Testis (tissue), 5 donors: Measurements from ENCODE around the gene AQP6. TPM values are rescaled to one million over a fixed set of nuclear protein-coding genes. Genes with fewer than 3 reads are reported as not detected.

Experiments
- DNase-seq: peaks from one replicate; pipeline ENCODE4 v3.0.0-alpha.2; 2019
- H3K27ac ChIP-seq, 2 donors: fragments of 200-600 bp; sonication (generic); one replicate each; pipeline ENCODE4 v1.5.1; 2019
- H3K27me3 ChIP-seq: fragments of 200-600 bp; sonication (generic); one replicate; pipeline ENCODE4 v1.5.1; 2019
- H3K36me3 ChIP-seq: fragments of 200-600 bp; sonication (generic); one replicate; pipeline ENCODE4 v1.5.1; 2017; ENCODE audit warnings: low read depth; ENCODE audit errors: missing control alignments
- H3K4me1 ChIP-seq: fragments of 200-600 bp; sonication (generic); one replicate; pipeline ENCODE4 v1.5.1; 2019
- H3K4me3 ChIP-seq, 2 donors: fragments of 200-600 bp; sonication (generic); one replicate each; pipeline ENCODE4 v1.5.1; 2017 to 2019
- H3K9me3 ChIP-seq: fragments of 200-600 bp; sonication (generic); one replicate; pipeline ENCODE4 v1.5.1; 2017
- POLR2A ChIP-seq: fragments of 450-650 bp; IDR thresholded peaks from one replicate; pipeline ENCODE4 v1.6.1; 2017; ENCODE audit warnings: antibody characterized with exemption, mild to moderate bottlenecking, moderate library complexity
- WGBS, 2 donors: methylation state at CpG; one replicate each; pipeline ENCODE4 v1.1.5; 2018; 5-methylcytosine and 5-hydroxymethylcytosine counted together
- intact Hi-C: fragments of 100-400 bp; cut with DNase I; formaldehyde crosslinking; loops from one replicate; pipeline ENCODE4 v1.15.1; 2023; ENCODE audit warnings: low total_unique reads
- long read RNA-seq, 2 donors: transcript quantifications; one replicate each; lab custom pipeline, GENCODE V29; 2026
- polyA plus RNA-seq: library from polyadenylated mRNA; stranded (reverse); fragments of 350-450 nt; fragmentation: Illumina TruSeq; extraction: RNeasy Lipid Tissue Mini Kit (QIAGEN cat#74804); gene quantifications from one replicate; pipeline ENCODE4 v1.2.3, GENCODE V29; 2014; ENCODE audit warnings: low read depth, low replicate concordance; ENCODE audit not compliant: insufficient read depth
- total RNA-seq, 2 donors: library from RNA; depleted of rRNA; stranded (reverse); fragments of >200 nt; gene quantifications; one replicate each; pipeline ENCODE4 v1.2.3, GENCODE V29; 2016
- TF ChIP-seq, protein P1 (sequence below), 3 experiments: fragments of 450-650 bp in 2 of 3; fragments of 200-600 bp in 1 of 3; sonication (generic) in 1 of 3; IDR thresholded peaks; one replicate each; pipeline ENCODE4 v1.5.1; 2016 to 2019; ENCODE audit warnings: antibody characterized with exemption in 3 of 3, mild to moderate bottlenecking in 2 of 3, moderate library complexity in 1 of 3

The AQP6 gene, protein sequence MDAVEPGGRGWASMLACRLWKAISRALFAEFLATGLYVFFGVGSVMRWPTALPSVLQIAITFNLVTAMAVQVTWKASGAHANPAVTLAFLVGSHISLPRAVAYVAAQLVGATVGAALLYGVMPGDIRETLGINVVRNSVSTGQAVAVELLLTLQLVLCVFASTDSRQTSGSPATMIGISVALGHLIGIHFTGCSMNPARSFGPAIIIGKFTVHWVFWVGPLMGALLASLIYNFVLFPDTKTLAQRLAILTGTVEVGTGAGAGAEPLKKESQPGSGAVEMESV
- 1 to 10 TPM; 1.7 to 2.2 TPM for total RNA-seq
- 3.1 TPM for polyA plus RNA-seq
- long read RNA-seq, donor 1, partial matches to known transcripts: 0 of 1 reads
- long read RNA-seq, donor 1, other reads (novel, unspliced or antisense): 0 of 1 reads
- long read RNA-seq, donor 2: 0 reads

DNA sequence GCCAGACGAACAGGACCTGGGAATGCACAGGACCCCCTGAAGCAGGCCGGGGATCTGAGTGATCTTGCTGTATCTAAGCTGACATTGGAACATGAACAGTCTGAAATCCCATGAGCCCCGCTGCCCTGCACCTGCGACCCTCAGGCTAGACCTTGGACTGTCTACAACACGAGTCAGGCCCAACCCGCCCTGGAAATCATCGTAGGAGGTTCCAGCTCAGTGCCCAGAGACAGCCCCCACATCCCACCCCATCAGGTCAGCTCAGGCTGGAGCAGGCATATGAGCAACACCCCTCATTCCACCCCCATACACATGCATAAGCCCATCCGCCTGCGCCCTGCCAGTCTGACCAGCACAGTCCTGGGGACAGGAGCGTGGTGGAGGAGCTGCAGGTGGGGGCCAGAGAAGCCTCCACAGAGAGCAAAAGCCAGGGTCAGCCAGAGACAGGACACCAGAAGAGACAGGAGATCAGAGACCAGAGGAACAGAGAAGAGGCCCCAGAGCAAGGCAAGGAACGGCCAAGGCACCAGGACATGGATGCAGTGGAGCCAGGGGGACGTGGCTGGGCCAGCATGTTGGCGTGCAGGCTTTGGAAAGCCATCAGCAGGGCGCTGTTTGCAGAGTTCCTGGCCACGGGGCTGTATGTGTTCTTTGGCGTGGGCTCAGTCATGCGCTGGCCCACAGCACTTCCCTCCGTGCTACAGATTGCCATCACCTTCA lies at the start of gene AQP6:
TSS of gene AQP6 (plus strand) at position 307 of the 720 bp plus-strand sequence. CDS start at position 534, 227 bp downstream.
- intact Hi-C loops: loop anchor here (5.0 kb wide), 2 partner anchors 40 to 84 kb away; partner anchors contain the start of gene ASIC1
- no peak for TF ChIP-seq POLR2A
- TF ChIP-seq, protein P1, sequence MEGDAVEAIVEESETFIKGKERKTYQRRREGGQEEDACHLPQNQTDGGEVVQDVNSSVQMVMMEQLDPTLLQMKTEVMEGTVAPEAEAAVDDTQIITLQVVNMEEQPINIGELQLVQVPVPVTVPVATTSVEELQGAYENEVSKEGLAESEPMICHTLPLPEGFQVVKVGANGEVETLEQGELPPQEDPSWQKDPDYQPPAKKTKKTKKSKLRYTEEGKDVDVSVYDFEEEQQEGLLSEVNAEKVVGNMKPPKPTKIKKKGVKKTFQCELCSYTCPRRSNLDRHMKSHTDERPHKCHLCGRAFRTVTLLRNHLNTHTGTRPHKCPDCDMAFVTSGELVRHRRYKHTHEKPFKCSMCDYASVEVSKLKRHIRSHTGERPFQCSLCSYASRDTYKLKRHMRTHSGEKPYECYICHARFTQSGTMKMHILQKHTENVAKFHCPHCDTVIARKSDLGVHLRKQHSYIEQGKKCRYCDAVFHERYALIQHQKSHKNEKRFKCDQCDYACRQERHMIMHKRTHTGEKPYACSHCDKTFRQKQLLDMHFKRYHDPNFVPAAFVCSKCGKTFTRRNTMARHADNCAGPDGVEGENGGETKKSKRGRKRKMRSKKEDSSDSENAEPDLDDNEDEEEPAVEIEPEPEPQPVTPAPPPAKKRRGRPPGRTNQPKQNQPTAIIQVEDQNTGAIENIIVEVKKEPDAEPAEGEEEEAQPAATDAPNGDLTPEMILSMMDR (IDR thresholded peaks at IDR 0.05): no peak
- no peaks in the 10 kb centered on the region for H3K27me3 ChIP-seq
- no peak within 1 kb of the TSS for H3K27ac ChIP-seq
- peaks cover 13% of the 10 kb centered on the region for H3K4me1 ChIP-seq
- no peak within 1 kb of the TSS for H3K4me3 ChIP-seq
- WGBS, 2 donors: 79 to 95% methylated on average over 15 to 18 of the region's 18 CpGs
- no peak for DNase-seq
- no peaks in the 10 kb centered on the region for H3K9me3 ChIP-seq
- H3K36me3 ChIP-seq: no peaks in the 10 kb centered on the region

DNA sequence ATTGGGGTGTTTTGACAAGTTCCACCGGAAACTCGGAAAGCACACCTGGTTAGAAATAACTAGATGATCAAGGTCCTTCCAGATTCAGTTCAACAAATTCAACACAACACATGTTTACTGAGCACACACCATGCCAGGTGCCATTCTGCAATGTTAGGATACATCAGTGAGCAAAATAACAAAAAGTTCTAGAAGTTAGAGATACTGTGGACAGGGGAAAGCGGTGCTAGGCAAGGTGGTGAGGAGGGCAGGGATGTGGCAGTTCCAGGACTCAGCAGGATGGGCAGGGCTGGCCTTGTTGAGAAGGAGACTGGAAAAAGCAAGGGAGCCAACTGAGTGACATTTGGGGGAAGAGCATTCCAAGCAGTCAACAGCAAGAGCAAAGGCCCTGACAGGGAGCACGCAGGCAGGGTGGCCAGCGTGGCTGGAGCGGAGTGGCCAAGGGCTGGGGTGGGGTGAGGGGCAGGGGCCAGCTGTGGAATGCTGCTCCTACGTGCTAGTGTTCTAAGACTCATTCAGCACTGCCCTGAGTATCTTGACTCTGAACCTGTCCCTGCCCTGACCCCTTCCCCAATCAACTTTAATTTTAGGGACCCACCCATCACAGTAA lies 49.6 kb upstream of the AQP6 start:
- Histone ChIP-seq H3K4me3 (no peak overlapping the region), H3K27me3 (no peaks in the 10 kb centered on the region), H3K4me1 (peaks cover 25% of the 10 kb centered on the region), H3K36me3 (no peaks in the 10 kb centered on the region), H3K9me3 (no peaks in the 10 kb centered on the region), H3K27ac (peak overlapping the region in 1 of 2 donors; percentile 35)
- TF ChIP-seq, protein P1 (IDR thresholded peaks at IDR 0.05): no peak
- TF ChIP-seq POLR2A: no peak
- 51% methylated on average over 6 to 7 of the region's 7 CpGs for WGBS, 2 donors
- peak; percentile 44 for DNase-seq
- intact Hi-C loops: no loop called here

DNA sequence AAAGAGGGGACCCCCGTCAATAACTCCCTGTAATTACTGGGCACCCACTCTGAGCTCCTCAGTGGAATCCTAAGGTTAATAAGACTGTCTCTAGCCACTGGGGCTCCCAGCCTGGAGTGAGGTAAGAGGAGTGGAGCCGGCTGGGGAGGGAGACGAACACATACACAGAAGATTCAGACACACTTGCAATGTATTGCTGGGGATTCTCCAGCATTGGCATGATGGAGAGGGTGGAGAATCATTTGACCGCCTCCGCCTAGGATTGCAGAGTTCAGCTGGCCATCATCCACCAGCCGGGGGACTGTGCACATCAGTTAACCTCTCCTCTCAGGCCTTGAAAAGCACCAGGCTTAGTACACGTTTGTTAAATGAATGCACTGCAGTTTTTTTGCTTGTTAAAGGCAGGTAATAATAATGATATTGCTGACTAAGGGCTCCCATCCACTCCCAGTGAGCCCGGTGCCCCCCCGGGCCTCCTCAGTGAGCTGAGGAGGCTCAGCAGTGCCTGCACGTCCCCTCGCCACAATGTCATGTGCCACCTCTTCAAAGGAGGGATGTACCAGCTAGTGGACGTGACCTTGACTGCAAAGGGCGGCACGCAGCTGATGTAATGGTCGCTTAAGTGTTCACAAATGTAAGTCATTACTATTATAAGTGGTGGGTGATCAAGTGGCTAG lies 48.7 kb upstream of the AQP6 start:
- 68 to 74% methylated on average over 15 of the region's 15 CpGs for WGBS, 2 donors

DNA sequence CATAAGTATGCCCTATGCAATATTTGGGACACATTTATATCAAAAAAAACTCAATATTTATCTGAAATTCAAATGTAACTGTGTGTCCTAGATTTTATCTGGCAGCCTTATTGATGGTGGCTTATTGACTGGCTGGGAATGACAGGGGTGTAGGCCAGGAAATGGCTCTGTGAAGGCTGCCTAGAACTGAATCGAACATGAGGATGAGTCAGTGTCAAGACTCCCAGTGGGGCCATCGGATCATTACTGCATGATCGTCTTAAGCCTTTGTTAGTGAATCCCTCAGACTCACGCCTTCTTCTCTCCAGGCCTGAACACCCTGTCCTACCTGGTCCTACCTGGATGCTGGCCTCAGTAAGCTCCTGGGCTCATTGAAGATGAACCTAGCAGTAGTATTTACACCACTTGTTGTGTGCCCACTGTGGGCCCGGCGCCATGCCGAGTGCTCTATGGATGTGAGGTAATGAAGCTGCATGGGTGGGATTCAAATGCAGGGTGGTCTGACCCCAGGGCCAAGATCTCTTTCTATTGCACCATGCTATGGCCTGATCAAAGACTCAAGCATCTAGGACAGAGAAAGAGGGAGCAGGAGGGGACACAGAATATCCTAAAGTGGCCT lies 48.0 kb upstream of the AQP6 start:
- 89 to 92% methylated on average over 7 of the region's 7 CpGs for WGBS, 2 donors
- Histone ChIP-seq H3K4me1 (peaks cover 25% of the 10 kb centered on the region), H3K9me3 (no peaks in the 10 kb centered on the region), H3K36me3 (no peaks in the 10 kb centered on the region), H3K27ac (no peak overlapping the region), H3K27me3 (no peaks in the 10 kb centered on the region), H3K4me3 (no peak overlapping the region)
- intact Hi-C loops: no loop called here
- DNase-seq: no peak
- TF ChIP-seq, protein P1 (IDR thresholded peaks at IDR 0.05): no peak
- TF ChIP-seq POLR2A: no peak

More for the DNA sequence above, 48.7 kb upstream of the AQP6 start:
- Histone ChIP-seq H3K27ac (no peak overlapping the region), H3K4me1 (peaks cover 25% of the 10 kb centered on the region), H3K36me3 (no peaks in the 10 kb centered on the region), H3K9me3 (no peaks in the 10 kb centered on the region), H3K4me3 (no peak overlapping the region), H3K27me3 (no peaks in the 10 kb centered on the region)
- no peak for TF ChIP-seq POLR2A
- TF ChIP-seq, protein P1 (IDR thresholded peaks at IDR 0.05): no peak
- DNase-seq: peak; percentile 37
- intact Hi-C loops: no loop called here
